HS-27A (cell line): ENCODE data around the gene POU2F3.

Source experiments
- DNase-seq: peaks from one replicate; pipeline ENCODE4 v3.0.0-alpha.2; 2012; ENCODE audit warnings: low read depth, missing footprints

POU2F3 gene

DNA sequence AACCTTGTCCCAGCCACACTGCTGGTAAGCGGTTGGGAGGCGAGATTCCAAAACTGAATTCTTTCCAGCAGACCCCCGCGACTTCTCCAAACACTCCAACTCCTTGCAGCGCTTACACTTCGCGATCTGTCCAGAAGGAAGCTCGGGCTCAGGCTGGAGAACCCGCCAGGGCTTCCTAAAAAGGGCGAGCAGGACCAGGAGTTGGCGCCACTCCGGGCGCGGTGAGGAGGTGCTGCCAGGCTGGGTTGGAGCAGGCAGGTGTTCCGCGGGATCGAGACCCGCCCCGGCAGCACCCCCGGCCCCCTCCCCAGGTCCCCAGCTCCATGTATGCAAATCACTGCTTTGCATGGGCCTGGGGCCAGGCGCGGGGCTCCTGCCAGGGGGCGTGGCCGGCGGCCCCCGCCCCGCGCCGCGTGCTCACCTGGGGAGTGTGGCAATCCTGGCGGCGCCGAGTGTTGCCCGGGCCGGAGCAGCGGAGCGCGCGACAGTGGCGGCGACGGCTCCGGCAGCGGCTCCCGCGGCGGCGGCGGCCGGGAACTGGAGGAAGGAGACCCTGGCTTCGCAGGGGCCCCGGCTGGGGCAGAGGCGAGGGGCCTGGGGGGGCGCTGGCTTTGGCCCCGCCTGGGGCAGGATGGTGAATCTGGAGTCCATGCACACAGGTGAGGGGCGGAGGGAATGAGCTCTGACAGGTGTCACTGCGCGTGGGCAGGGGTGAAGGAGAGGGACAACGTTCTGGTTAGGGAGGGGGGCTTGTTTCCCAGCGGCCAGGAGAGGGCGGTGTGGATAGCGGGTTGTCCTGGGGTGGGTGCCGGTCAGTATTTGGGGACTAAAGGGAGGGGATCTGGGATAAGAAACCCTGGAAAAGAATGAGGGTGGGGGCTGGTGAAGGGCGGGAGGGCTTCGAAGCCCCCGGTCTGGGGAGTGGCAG lies at the start of gene POU2F3:
Gene POU2F3, plus strand, starts transcription at position 428 of the 928 bp plus-strand sequence. Its CDS starts 204 bp downstream, at position 632.
- DNase-seq = no peak

DNA sequence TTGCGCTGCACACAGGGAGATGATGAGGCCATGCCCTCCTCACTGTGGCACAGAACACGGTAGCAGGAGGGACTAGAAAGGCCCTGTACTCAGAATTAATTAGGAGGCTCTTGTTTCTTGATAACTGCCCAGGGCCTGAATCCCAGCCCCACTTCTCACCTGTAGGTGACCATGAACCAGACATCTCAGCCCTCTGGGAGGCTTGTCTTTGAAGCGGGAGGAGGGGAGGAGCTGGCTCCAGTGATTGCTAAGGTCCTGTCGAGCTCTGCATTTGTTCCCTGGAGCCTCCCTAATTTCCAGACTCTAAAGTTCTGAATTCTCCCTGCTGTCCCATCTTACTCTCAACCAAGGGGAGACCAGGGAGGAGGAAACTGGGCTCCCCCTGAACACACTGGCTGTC lies 48.9 kb upstream of the POU2F3 start:
- DNase-seq = no peak

DNA sequence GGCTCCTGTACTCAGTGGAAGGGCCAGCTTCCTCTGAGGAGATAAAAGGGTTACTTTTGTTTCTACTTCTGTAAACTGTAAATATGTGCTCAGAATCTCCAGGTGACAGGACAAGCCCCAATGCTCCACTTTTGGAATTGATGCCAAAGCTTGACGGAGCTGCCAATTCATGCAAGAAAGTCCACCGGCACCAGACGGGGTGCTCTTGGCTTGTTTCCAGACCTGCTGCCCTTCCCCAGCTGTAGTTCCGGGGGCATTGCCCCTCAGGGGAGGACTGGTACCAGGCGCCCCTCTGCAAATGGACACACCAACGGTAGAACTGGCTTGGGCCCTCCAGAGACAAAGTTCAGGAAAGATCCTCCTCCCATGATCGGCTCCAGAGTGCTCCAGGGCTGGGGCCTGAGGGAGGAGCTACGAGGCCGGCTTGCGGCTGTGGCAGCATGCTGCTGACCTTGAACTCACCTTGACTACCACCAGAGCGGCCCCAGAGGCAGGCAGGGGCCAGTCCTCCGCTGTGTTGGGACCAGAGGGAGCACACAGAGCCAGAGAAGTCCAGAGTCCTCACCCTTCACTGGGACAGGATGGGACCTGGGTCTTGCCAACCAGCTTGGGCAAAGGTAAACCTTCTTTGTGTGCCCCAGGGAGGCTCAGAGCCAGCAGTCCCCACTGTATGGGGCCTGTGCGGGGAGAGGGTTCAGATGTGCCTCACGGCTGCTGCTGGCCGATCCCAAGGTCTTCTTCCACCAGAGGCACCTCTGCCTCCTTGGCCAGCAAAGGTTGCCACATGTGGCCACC lies 46.9 kb upstream of the POU2F3 start:
- DNase-seq = no peak

DNA sequence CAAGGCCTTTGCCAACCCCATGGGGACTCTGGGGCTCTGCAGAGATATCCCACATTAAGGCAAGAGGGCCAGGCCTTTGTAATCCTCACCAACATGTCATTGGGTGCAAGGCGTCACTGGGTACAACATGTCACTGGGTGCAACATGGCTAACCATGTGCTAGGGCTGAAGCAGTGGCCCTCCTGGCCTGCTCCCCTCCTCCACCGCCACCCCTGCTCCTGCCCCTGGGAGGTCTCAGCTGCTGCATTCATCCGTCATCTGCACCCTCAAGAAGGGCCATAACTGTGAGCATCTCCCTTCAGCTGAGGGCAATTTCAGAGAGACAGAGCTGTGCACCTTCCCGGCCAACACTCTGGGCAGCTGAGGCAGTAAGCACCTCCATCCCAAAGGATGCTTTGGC lies 45.8 kb upstream of the POU2F3 start:
- DNase-seq = no peak

DNA sequence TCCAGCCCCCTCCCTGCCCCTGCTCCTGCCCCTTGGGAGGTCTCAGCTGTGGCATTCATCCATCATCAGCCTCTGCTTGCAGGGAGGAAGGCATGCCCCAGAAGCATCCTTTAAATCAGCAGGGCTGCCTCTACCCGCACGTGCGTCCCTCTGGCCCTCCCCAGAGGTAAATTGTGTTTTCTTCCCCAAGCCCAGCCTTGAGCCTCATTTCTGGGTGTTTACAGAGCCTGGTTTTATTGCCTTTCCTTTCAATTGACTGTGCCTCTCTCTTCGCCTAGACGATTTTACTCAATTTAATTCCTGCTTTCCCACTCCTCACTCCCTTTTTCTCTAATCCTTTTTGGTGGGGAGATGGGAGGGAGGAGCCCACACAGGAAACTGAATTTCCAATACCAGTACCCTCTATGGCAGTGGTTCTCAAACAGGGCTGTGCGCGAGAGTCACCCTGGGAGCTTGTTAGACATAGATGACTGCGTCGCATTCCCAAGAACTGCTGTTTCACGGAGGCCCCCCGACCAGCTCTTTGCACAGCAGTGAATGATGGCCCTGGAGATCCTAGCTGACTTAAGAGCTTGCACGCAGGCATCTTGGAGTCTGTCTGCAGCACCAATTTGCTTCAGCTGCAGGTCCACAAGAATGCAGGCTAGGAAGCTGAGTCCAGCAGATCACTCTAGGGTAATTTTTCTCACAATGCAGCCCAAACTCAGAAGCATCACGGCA lies 44.2 kb upstream of the POU2F3 start:
- DNase-seq = no peak

DNA sequence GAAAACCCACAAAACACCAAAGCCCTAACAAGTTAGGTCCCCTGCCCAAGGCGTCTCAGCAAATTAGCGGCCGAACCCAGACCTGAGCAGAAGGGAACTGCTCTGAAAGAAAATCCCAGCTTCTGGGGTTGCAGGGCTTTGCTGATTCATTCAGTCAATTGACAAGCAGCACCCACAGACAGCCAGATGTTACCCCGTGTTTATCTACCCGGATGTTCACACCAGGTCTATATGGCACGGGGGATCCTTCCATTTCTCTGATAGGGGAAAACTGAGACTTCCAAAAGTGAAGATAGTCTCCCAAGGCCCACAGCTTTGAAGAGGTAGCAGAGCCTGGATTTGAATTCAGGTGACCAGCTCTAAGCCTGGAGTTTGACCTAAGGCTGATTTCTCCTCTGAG lies 43.1 kb upstream of the POU2F3 start:
- DNase-seq = no peak

DNA sequence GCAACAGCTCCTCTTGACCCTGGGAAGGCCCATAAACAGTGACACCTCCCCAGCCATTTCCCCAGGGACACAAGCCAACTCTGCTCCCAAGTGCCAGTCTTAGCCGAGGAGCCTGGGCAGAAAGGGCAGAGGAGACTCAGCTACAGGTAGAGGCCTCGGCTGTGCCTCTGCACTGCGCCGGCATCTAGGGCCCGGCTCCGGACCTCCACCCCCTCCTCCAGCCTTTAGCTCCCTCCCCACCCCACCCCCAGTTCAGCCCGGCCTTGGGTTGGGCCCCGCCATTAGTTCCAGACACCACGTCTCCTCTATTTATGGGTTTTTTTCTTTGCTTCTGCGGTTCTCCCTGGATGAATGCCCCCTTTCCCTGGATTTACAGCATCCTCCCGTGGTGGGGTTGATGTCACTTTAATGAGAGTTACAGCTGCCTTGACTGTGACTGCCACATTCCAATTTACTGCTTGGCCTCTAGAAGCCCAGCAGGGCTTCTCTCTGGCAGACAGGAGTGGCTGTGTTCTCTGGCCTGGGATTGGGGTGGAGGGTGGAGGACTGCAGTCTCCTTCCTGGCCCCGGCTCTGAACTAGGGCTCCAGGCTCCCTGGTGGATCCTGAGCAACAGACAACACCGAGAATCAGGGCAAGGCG lies 42.6 kb upstream of the POU2F3 start:
- DNase-seq = no peak

DNA sequence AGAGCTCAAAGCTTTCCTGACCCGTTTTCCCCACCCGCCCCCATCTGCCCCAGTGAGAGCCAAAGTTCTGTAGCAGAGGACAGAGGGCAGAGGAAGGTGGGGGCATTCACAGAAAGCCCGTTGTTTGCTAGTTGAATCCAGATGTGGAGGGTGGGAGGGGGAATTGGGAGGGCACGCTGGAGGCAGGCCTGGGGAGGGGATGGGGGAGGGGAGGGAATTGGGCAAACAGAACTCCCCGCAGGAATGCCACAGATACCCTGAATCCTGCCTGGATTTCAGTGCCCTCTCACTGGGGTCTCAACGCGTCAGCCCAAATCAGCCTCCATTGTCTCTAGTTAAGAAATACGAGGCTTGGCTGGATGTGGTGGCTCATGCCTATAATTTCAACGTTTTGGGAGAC lies 42.0 kb upstream of the POU2F3 start:
- DNase-seq = no peak

DNA sequence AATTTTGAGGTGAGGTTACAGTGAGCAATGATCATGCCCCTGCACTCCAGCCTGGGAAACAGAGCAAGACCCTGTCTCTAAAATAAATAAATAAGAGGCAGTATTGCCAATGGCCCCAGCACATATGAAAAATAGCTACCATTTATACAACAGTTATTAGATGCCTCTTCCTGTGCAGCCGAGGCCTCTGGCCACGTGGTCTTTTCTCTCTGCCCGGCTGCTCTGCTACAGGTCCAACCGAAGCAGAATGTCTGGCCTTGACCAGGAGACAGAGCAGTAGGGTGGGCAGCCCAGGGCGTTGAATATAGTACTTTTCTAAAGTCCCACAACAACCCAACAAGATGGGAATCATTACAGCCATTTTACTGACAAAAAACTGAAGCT lies 41.5 kb upstream of the POU2F3 start:
- no peak for DNase-seq

DNA sequence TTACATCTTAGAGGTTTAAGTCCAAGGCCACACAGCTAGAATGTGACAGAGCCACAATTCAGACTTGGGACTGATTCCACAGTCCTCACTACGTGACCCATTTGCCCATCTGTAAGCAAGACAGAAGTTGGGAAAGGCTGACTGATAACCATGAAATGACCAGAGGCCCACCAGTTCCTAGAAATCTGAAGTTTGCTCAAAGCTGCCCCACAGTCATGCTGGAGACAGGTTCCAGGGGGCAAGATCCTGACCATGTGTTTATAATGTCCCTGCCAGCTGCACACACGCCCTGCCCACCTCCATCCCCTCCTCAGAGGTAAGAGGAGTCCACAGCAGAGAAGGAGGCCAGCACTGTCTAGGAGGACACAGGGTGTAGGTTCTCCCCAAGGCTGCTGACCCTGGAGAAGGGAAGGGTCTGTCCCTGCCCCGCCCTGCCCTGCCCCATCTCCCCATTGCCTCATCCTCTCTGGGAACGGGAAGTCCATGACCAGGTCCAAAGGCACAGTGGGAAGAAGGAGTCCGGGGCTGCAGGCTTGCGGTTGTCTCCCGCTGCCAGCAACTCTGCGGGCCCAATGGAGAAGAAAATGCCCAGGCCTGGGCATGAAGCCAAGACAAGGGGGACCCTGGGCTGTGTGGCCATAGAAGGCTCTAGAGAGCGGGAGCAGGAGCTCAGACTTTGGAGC lies 41.0 kb upstream of the POU2F3 start:
- DNase-seq = no peak

DNA sequence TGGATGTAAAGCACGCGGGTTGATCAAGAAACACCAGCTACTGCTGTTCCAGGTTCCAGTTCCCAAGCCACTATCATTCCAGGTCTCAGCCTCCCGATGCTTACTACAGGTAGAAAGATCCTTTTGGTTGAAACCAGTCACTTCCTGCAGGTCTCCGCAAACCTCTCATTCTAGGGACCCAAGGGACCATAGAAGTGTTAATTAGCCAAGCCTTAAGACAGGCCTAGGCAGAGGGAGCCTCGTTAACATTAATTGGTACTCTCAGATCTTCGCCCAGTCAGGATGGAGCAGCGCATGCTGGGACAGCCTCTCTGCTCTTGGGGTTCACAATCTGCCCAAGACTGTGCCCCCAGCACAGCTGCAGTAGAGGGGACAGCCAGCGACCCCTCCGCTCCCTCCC lies 40.3 kb upstream of the POU2F3 start:
- no peak for DNase-seq

DNA sequence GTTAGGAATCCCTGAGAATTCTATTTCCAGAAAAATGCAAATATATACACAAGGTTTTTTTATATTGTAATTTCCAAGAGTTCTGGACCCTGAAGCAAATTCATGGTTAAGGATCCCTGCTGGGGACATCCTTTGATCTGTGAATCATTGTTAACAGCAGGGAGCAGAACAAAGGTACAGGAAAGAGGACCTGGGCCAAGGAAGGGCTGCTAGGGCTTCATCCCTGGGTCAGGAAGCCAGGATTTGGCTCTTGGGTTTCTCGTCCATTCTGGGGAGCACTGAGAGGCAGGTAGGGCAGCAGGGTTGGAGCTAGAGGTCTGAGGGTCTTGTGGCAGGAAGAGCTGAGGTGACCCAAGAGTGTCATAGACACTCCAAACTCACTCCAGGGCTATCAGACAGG lies 39.3 kb upstream of the POU2F3 start:
- DNase-seq = no peak

DNA sequence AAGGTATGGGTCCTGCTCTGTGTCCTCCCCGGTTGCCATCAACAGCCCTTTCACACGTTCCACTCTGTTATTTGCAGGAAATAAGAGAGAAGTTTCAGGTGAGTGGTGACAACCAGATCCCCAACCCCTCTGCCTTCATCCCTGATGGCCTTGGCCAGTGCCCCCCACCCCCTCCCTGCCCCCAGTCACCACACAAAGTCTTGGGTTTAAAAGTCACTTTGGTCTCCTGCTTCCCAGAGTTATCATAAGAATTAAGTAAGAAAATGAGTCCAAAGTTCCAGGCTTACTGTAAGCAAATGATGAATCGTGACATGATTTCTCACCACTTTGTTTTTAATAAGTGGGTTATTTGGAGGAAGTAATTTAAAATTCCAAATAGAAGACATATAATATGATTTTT lies 38.3 kb upstream of the POU2F3 start:
- no peak for DNase-seq

DNA sequence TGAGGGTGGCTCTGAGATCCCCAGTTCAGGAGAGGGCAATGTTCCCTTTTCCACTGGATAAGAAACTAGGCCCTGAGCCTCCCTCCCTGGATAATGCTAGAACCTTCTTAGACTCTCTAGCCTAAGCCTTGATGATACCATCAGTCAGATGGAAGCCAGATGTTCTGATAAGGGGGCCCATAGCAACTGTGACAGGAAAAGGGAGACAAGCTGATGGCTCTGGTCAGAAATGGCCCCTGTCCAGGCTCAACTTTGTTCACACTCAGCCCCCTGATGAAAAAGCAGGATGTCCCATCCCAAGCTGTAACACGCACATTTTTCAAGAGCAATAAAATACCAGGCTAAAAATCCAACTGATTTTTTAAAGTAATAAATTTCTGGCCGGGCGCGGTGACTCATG lies 36.3 kb upstream of the POU2F3 start:
- no peak for DNase-seq

DNA sequence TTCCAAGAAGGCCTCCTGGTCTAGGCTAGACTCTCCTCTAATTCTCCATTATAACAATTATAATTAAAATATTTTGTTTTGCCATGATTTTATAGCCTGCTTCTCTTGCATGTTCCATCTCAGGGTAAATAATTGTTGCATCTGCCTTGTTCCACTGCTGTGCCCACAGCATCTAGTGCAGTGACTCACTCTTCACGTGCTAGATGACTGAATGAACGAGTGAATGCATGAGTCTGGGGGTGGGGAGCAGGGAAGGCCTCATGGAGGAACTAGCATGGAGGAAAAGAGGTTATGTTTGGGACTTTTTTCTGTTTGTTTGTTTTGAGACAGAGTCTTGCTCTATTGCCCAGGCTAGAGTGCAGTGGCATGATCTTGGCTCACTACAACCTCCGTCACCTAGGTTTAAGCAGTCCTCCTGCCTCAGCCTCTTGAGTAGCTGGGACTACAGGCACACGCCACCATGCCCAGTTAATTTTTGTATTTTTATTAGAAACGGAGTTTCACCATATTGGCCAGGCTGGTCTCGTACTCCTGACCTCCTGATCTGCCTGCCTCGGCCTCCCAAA lies 34.3 kb upstream of the POU2F3 start:
- DNase-seq = no peak

DNA sequence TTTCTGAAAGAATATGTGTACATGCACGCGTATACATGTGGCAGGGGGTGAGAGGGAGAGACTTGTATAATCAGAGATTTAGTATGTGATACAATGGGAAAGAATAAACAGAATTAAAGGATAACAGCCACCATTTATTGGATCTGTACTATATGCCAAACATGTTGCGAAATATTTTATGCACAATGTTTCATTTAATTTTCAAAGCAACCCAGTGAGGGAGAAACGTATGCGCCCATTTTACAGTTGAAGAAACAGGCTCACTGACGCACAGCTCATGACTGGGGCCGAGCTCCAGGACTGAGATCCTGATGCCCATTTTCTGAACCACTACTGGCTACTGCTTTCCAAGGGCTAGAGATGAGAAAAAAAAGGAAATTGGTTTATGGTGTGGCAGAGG lies 32.4 kb upstream of the POU2F3 start:
- no peak for DNase-seq

DNA sequence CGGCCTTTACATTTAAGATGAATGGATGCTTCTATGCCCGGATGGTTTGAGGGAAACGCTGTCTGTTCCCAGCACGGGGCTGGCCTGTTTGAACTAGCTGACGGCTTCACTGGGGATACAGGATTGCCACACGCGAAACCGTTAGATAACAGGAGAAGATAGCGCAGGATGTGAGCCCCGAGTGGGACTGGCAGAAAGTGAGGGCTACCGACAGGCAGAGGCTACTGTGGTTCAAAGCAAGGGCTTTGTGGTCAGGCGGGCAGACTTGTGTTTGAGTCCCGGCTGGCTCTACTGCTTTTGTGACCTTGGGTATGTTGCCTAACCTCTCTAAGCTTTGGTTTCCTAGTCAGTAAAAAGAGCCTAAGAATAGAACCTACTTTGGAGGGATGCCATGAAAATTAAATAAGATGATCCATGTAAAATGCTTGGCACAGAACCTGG lies 31.9 kb upstream of the POU2F3 start:
- DNase-seq = no peak

DNA sequence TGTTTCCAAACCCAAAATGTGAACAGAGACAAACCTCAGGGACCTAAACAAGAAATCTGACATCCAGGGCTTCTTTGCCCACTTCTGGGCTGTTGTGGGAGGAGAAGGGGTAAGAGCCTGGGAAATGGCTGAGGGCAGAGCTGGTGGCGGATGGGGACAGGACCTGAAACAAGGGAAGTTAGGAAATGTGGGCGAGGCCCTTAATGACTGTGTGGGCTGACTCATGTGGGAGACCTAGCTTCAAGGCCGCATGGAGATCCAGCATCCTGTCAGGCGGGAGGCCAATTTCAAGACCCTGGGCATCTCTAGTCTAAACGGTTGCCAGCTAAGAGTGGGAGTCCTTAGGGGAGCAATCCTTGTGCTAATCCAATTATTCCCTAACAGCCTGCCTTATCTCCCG lies 31.2 kb upstream of the POU2F3 start:
- no peak for DNase-seq

DNA sequence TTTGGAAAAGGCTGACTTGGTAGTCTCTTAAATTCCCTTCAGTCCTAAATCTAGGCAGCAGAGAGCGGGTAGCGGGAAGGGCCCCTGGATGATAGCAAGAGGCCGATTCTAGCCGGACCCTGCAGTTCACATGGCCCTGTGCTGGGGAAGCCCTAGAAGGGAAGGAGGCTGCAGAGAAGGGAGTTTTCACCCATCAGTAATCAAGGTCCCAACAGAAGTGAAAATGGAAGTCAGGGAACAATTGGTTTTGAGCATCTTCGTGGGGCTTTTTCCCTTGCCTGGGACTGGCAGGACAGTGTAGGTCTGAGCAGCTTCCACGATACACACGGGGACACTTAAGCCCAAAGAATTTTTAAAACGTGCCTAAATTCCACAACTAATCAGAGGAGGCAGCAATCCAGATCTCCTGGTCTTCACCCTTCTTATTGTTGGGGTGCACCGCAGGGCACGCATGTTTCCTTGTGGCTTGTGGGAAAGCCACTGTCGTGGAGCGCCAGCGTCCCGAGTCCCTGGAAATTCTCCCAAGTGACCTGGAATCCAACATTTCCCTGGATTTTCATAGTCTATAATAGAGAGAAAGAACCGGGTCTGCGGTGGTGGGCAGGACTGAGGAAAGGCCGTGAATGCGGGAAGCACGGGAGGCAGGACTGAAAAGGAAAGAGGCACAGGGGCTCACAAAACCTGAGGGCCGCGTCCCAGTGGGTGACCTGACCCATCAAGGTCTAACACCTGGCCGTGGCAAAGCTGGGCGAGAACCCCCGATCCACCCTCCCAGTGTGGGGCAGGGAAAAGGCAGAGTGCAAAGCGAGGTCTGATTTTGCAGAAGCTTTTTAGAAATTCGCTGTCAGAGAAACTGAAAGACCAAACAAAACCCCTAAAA lies 30.0 kb upstream of the POU2F3 start:
- DNase-seq = no peak
